HG03139 (cell line): ENCODE measurements around the gene FAM9A.

Experiments
- ATAC-seq: cut with Tn5 transposase; IDR thresholded peaks from one replicate; pipeline ENCODE4 v1.9.1; 2021; ENCODE audit not compliant: unreplicated experiment

FAM9A gene

GRCh38 chrX:8801041-8801599, at the start of gene FAM9A:
FAM9A (minus strand) TSS chrX:8801383; CDS start chrX:8800171, 1,212 bp downstream.
- ATAC-seq: no peak

- ATAC-seq: no peak
Observed at GRCh38 chrX:8850478-8850877, 49.3 kb upstream of the FAM9A start.

- no peak for ATAC-seq
Observed at GRCh38 chrX:8849945-8850344, 48.8 kb upstream of the FAM9A start.

- ATAC-seq: no peak
Observed at GRCh38 chrX:8849458-8849857, 48.3 kb upstream of the FAM9A start.

- no peak for ATAC-seq
Observed at GRCh38 chrX:8848911-8849310, 47.7 kb upstream of the FAM9A start.

GRCh38 chrX:8848441-8848840, 47.3 kb upstream of the FAM9A start:
- ATAC-seq: no peak

- no peak for ATAC-seq
Observed at GRCh38 chrX:8847360-8847759, 46.2 kb upstream of the FAM9A start.

- ATAC-seq: no peak
Observed at GRCh38 chrX:8846266-8846665, 45.1 kb upstream of the FAM9A start.

- ATAC-seq: no peak
Observed at GRCh38 chrX:8845469-8845868, 44.3 kb upstream of the FAM9A start.

- ATAC-seq: no peak
Observed at GRCh38 chrX:8845060-8845459, 43.9 kb upstream of the FAM9A start.

- no peak for ATAC-seq
Observed at GRCh38 chrX:8844157-8844556, 43.0 kb upstream of the FAM9A start.

- ATAC-seq: no peak
Observed at GRCh38 chrX:8841911-8842310, 40.7 kb upstream of the FAM9A start.

GRCh38 chrX:8834392-8834791, 33.2 kb upstream of the FAM9A start:
- no peak for ATAC-seq

- no peak for ATAC-seq
Observed at GRCh38 chrX:8832582-8833378, 31.6 kb upstream of the FAM9A start.

GRCh38 chrX:8823698-8824097, 22.5 kb upstream of the FAM9A start:
- no peak for ATAC-seq

GRCh38 chrX:8822002-8822401, 20.8 kb upstream of the FAM9A start:
- ATAC-seq: no peak

GRCh38 chrX:8820910-8821527, 19.8 kb upstream of the FAM9A start:
- ATAC-seq: no peak

GRCh38 chrX:8815460-8816065, 14.4 kb upstream of the FAM9A start:
- ATAC-seq: no peak

GRCh38 chrX:8813036-8813435, 11.9 kb upstream of the FAM9A start:
- no peak for ATAC-seq

- ATAC-seq: no peak
Observed at GRCh38 chrX:8811611-8812010, 10.4 kb upstream of the FAM9A start.

GRCh38 chrX:8808661-8809060, 7.5 kb upstream of the FAM9A start:
- no peak for ATAC-seq

GRCh38 chrX:8805974-8806373, 4.8 kb upstream of the FAM9A start:
- no peak for ATAC-seq
